Panc1 (cell line): ENCODE measurements around the gene CIAO3. TPM values are rescaled to one million over a fixed set of nuclear protein-coding genes. Genes with fewer than 3 reads are reported as not detected.

Experiments used
- ATAC-seq: fragments of 200-7000 bp; cut with Tn5 transposase; 2 replicates; pipeline ENCODE4 v1.9.1; 2020; ENCODE audit warnings: mild to moderate bottlenecking, moderate library complexity
- BruUV-seq: library from RNA; stranded (reverse); fragments of 400-500 nt; replicated peaks from 2 replicates; lab custom pipeline; 2021; lab: Mats Ljungman, UMichigan
- CTCF ChIA-PET: fragments of 300-600 bp; sonication (Branson Sonifier 250); formaldehyde crosslinking; loops from one replicate; lab custom pipeline; 2022; ENCODE audit warnings: antibody characterized with exemption; lab: Charles Lee
- POLR2A ChIA-PET: fragments of 300-600 bp; sonication (Branson Sonifier 250); formaldehyde crosslinking; loops from one replicate; lab custom pipeline; 2022; ENCODE audit warnings: antibody characterized with exemption; lab: Charles Lee
- DNase-seq: peaks from one replicate; pipeline ENCODE4 v3.0.0-alpha.2; 2010; ENCODE audit warnings: low read depth, low spot score
- H3K27ac ChIP-seq: 2 replicates; pipeline ENCODE4 v1.5.1; 2011; ENCODE audit warnings: mild to moderate bottlenecking, low read length, inconsistent platforms
- H3K27me3 ChIP-seq: fragments of 200-500 bp; sonication (Bioruptor generic); 2 replicates; pipeline ENCODE4 v1.6.0; 2014; ENCODE audit warnings: low read length, inconsistent platforms; ENCODE audit not compliant: control insufficient read depth, insufficient read depth
- H3K36me3 ChIP-seq: fragments of 200-500 bp; sonication (Bioruptor generic); 2 replicates; pipeline ENCODE4 v1.5.1; 2014; ENCODE audit warnings: inconsistent platforms, mild to moderate bottlenecking, low read length, moderate library complexity; ENCODE audit not compliant: control insufficient read depth, insufficient read depth
- H3K4me1 ChIP-seq: 2 replicates; pipeline ENCODE4 v1.5.1; 2011; ENCODE audit warnings: inconsistent platforms, mild to moderate bottlenecking, low read length, moderate library complexity; ENCODE audit not compliant: control insufficient read depth, insufficient read depth
- H3K4me3 ChIP-seq, 2 experiments: 2 replicates each; pipeline ENCODE4 v1.5.1; 2011 to 2012; ENCODE audit warnings: low read depth in 2 of 2, low read length in 2 of 2, mild to moderate bottlenecking in 2 of 2, inconsistent platforms in 1 of 2, moderate library complexity in 1 of 2
- H3K9me3 ChIP-seq: fragments of 200-500 bp; sonication (Bioruptor generic); 2 replicates; pipeline ENCODE4 v1.5.1; 2014; ENCODE audit warnings: low read depth, mild to moderate bottlenecking, inconsistent platforms, low read length, moderate library complexity; ENCODE audit not compliant: control insufficient read depth, insufficient read depth
- POLR2AphosphoS5 ChIP-seq: IDR thresholded peaks from 2 replicates; pipeline ENCODE4 v1.6.1; 2012; ENCODE audit warnings: mild to moderate bottlenecking, low read depth, low read length, moderate library complexity
- SIN3A ChIP-seq: IDR thresholded peaks from 2 replicates; pipeline ENCODE4 v1.6.1; 2012; ENCODE audit warnings: low read depth, mild to moderate bottlenecking, low read length, moderate library complexity, borderline replicate concordance; ENCODE audit not compliant: insufficient read depth
- TCF7L2 ChIP-seq: IDR thresholded peaks from 2 replicates; pipeline ENCODE4 v1.6.1; 2011; ENCODE audit warnings: mild to moderate bottlenecking, low read depth, low read length, inconsistent platforms
- in situ Hi-C: cut with HindIII; loops from 2 replicates; pipeline ENCODE4 v1.10.0; 2016; ENCODE audit warnings: low sequenced_read_pairs, low pct_unique_long_range_greater_than_20kb
- intact Hi-C: fragments of 100-400 bp; cut with micrococcal nuclease; formaldehyde crosslinking; loops from one replicate; pipeline ENCODE4 v1.10.0; 2022; ENCODE audit not compliant: unreplicated experiment
- total RNA-seq: library from RNA; stranded (reverse); gene quantifications from one replicate; pipeline ENCODE4 v1.2.1, GENCODE V29; 2021; ENCODE audit not compliant: unreplicated experiment
- TF ChIP-seq, protein P1 (sequence below), 2 experiments: IDR thresholded peaks; 2 replicates each; pipeline ENCODE4 v1.6.1; 2011 to 2012; ENCODE audit warnings: low read depth in 2 of 2, control low read depth in 1 of 2, low read length in 1 of 2, mild to moderate bottlenecking in 1 of 2, moderate library complexity in 1 of 2; ENCODE audit not compliant: insufficient read depth in 1 of 2
- TF ChIP-seq, protein P2 (sequence below): fragments of 450-650 bp; IDR thresholded peaks from 2 replicates; pipeline ENCODE4 v1.5.1; 2017; ENCODE audit warnings: mild to moderate bottlenecking

The CIAO3 gene
- total RNA-seq, 1 experiment from 2014 or later: 34.0 TPM

- Histone ChIP-seq H3K9me3 (no peaks in the 10 kb centered on the region), H3K4me1 (peaks cover 42% of the 10 kb centered on the region), H3K4me3 (peak overlapping the region; percentile 72 to 77), H3K27ac (peak overlapping the region; percentile 93), H3K36me3 (no peaks in the 10 kb centered on the region; the same call in 1 of the 2 replicates), H3K27me3 (no peaks in the 10 kb centered on the region)
- no peak for DNase-seq
- CTCF ChIA-PET: interaction anchor here (0.8 to 1.1 kb wide), 2 partner anchors 8 to 10 kb away, joined by 3 read pairs; no protein-coding TSS in a partner anchor
- peak; percentile 43 for ATAC-seq
- BruUV-seq: no TSS peak
- intact Hi-C loops: no loop called here
- POLR2A ChIA-PET: interaction anchor here (0.6 kb wide), 1 partner anchor 23 kb away, joined by 3 read pairs; no protein-coding TSS in a partner anchor
- in situ Hi-C loops: no loop called here
- TF ChIP-seq SIN3A (0 out of 2 replicates have a peak, but pooled peaks have one; percentile 4), TCF7L2 (no peak), POLR2AphosphoS5 (peak; percentile 19)
- TF ChIP-seq, protein P1, sequence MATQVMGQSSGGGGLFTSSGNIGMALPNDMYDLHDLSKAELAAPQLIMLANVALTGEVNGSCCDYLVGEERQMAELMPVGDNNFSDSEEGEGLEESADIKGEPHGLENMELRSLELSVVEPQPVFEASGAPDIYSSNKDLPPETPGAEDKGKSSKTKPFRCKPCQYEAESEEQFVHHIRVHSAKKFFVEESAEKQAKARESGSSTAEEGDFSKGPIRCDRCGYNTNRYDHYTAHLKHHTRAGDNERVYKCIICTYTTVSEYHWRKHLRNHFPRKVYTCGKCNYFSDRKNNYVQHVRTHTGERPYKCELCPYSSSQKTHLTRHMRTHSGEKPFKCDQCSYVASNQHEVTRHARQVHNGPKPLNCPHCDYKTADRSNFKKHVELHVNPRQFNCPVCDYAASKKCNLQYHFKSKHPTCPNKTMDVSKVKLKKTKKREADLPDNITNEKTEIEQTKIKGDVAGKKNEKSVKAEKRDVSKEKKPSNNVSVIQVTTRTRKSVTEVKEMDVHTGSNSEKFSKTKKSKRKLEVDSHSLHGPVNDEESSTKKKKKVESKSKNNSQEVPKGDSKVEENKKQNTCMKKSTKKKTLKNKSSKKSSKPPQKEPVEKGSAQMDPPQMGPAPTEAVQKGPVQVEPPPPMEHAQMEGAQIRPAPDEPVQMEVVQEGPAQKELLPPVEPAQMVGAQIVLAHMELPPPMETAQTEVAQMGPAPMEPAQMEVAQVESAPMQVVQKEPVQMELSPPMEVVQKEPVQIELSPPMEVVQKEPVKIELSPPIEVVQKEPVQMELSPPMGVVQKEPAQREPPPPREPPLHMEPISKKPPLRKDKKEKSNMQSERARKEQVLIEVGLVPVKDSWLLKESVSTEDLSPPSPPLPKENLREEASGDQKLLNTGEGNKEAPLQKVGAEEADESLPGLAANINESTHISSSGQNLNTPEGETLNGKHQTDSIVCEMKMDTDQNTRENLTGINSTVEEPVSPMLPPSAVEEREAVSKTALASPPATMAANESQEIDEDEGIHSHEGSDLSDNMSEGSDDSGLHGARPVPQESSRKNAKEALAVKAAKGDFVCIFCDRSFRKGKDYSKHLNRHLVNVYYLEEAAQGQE (IDR thresholded peaks at IDR 0.05; ENCODE audit: insufficient read depth in 1 of 2, low read depth in 2 of 2, low read length in 1 of 2): no peak
- TF ChIP-seq, protein P2, sequence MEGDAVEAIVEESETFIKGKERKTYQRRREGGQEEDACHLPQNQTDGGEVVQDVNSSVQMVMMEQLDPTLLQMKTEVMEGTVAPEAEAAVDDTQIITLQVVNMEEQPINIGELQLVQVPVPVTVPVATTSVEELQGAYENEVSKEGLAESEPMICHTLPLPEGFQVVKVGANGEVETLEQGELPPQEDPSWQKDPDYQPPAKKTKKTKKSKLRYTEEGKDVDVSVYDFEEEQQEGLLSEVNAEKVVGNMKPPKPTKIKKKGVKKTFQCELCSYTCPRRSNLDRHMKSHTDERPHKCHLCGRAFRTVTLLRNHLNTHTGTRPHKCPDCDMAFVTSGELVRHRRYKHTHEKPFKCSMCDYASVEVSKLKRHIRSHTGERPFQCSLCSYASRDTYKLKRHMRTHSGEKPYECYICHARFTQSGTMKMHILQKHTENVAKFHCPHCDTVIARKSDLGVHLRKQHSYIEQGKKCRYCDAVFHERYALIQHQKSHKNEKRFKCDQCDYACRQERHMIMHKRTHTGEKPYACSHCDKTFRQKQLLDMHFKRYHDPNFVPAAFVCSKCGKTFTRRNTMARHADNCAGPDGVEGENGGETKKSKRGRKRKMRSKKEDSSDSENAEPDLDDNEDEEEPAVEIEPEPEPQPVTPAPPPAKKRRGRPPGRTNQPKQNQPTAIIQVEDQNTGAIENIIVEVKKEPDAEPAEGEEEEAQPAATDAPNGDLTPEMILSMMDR: peak; percentile 5; the same call in 1 of the 2 replicates
Measured at GRCh38 chr16:720447-720989, 20.3 kb downstream of the CIAO3 start.

DNA sequence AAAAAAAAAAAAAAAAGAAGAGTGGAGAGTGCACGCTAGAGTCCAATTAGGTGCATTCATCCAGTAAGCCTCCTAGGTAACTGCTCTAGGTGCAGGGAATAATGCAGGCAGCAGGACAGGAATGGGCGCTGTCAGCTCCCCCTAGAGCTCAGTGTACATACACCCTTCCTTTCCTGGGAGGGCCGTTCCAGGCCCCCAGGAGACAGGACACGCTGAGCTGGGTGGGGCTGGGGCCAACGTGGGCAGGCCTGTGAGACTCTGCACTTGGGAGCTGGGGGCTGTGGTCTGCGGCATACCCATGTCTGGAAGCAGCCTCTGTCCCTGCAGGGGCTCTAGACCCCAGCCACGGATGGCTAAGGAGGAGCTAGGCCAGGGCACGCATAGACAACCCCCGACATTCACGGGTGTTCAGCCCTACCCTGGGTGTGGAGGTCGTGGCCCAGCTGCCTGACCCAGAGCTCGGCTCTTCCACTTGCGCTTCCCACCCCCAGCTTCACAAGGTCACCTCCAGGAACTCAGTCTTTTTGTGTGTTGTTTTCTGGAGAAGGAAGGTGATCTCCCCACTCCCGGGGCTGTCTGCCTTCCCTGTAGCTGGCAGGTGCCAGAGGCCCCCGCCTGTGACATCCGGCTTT, 20.9 kb downstream of the CIAO3 start:
- ChIA-PET CTCF (interaction anchor here (0.8 kb wide), 1 partner anchor 9 kb away, joined by 3 read pairs; no protein-coding TSS in a partner anchor), POLR2A (interaction anchor here (0.6 kb wide), 1 partner anchor 23 kb away, joined by 3 read pairs; no protein-coding TSS in a partner anchor)
- Histone ChIP-seq H3K27ac (peak overlapping the region; percentile 93), H3K36me3 (no peaks in the 10 kb centered on the region; the same call in 1 of the 2 replicates), H3K27me3 (no peaks in the 10 kb centered on the region), H3K4me3 (peak overlapping the region; percentile 72 to 77), H3K9me3 (no peaks in the 10 kb centered on the region), H3K4me1 (peaks cover 39% of the 10 kb centered on the region)
- BruUV-seq: TSS peak; percentile 90
- ATAC-seq (peak; percentile 42), DNase-seq (no peak)
- intact Hi-C loops: no loop called here
- in situ Hi-C loops: no loop called here
- TF ChIP-seq, protein P1 (IDR thresholded peaks at IDR 0.05; ENCODE audit: insufficient read depth in 1 of 2, low read depth in 2 of 2, low read length in 1 of 2): no peak
- TF ChIP-seq SIN3A: peak; percentile 39; the same call in 1 of the 2 replicates
- TF ChIP-seq TCF7L2: no peak
- TF ChIP-seq, protein P2: peak; percentile 67
- peak; percentile 88 for TF ChIP-seq POLR2AphosphoS5
